ENCODE data around the gene FGD5. TPM values are rescaled to one million over a fixed set of nuclear protein-coding genes. Genes with fewer than 3 reads are reported as not detected.

The FGD5 gene
- polyA plus RNA-seq, 1 donor (not counting 4 experiments of a cell fraction or from before 2014, with no cell fraction given) = not detected

- no peak overlapping the region for H3K9ac ChIP-seq (ENCODE audit: control insufficient read depth, extremely low read depth, insufficient read depth, low read length)
- no peaks in the 10 kb centered on the region for H3K9me3 ChIP-seq (ENCODE audit: control insufficient read depth, low read depth, low read length)
- H3K4me2 ChIP-seq (ENCODE audit: control insufficient read depth, extremely low read depth, insufficient read depth, low read depth, low read length) = no peak overlapping the region
- TF ChIP-seq EZH2 (IDR thresholded peaks at IDR 0.05; ENCODE audit: low read length) (no peak), CTCF (optimal IDR thresholded peaks at IDR 0.05 in 1 of 3, IDR thresholded peaks at IDR 0.05 in 1 of 3, conservative IDR thresholded peaks at IDR 0.05 in 1 of 3; ENCODE audit: extremely low read depth in 1 of 3, insufficient read depth in 2 of 3, low read length in 3 of 3) (no peak)
- dilution Hi-C loops (cut with MboI; ENCODE audit: extremely low pct_ligation_motif_present, low sequenced_read_pairs) = no loop called here
- no peak overlapping the region for H3K4me3 ChIP-seq (ENCODE audit: control insufficient read depth in 2 of 3, extremely low read depth in 1 of 3, insufficient read depth in 2 of 3, low read depth in 1 of 3, low read length in 3 of 3)
- H3K36me3 ChIP-seq (ENCODE audit: control insufficient read depth in 2 of 2, extremely low read depth in 1 of 2, insufficient read depth in 2 of 2, low read length in 2 of 2) = no peaks in the 10 kb centered on the region
- H3K27me3 ChIP-seq (ENCODE audit: control insufficient read depth, extremely low read depth, insufficient read depth, low read length) = no peaks in the 10 kb centered on the region
- no peaks in the 10 kb centered on the region for H3K79me2 ChIP-seq (ENCODE audit: control insufficient read depth, insufficient read depth, low read length)
- H2AFZ ChIP-seq (ENCODE audit: control insufficient read depth, low read length) = no peak overlapping the region
- H4K20me1 ChIP-seq (ENCODE audit: control insufficient read depth, extremely low read depth, insufficient read depth, low read length) = no peaks in the 10 kb centered on the region
- H3K4me1 ChIP-seq (ENCODE audit: control insufficient read depth, extremely low read depth, insufficient read depth, low read length) = no peaks in the 10 kb centered on the region
- no peak overlapping the region for H3K27ac ChIP-seq (ENCODE audit: control insufficient read depth, insufficient read depth, low read length)
- H3K9me1 ChIP-seq (ENCODE audit: control insufficient read depth, extremely low read depth, insufficient read depth, low read length) = no peaks in the 10 kb centered on the region
- DNase-seq (ENCODE audit: low read depth, low spot score) (no peak), FAIRE-seq (no peak)
These were observed 44.3 kb upstream of the FGD5 start for GRCh38 chr3:14774431-14774830.

GRCh38 chr3:14775011-14775410, 43.8 kb upstream of the FGD5 start:
- no peaks in the 10 kb centered on the region for H3K4me1 ChIP-seq (ENCODE audit: control insufficient read depth, extremely low read depth, insufficient read depth, low read length)
- no peak overlapping the region for H3K4me2 ChIP-seq (ENCODE audit: control insufficient read depth, extremely low read depth, insufficient read depth, low read depth, low read length)
- H3K9me1 ChIP-seq (ENCODE audit: control insufficient read depth, extremely low read depth, insufficient read depth, low read length) = no peaks in the 10 kb centered on the region
- dilution Hi-C loops (cut with MboI; ENCODE audit: extremely low pct_ligation_motif_present, low sequenced_read_pairs) = no loop called here
- no peaks in the 10 kb centered on the region for H3K79me2 ChIP-seq (ENCODE audit: control insufficient read depth, insufficient read depth, low read length)
- no peak for DNase-seq (ENCODE audit: low read depth, low spot score)
- FAIRE-seq = no peak
- H4K20me1 ChIP-seq (ENCODE audit: control insufficient read depth, extremely low read depth, insufficient read depth, low read length) = no peaks in the 10 kb centered on the region
- no peak overlapping the region for H3K4me3 ChIP-seq (ENCODE audit: control insufficient read depth in 2 of 3, extremely low read depth in 1 of 3, insufficient read depth in 2 of 3, low read depth in 1 of 3, low read length in 3 of 3)
- no peak overlapping the region for H3K9ac ChIP-seq (ENCODE audit: control insufficient read depth, extremely low read depth, insufficient read depth, low read length)
- H3K9me3 ChIP-seq (ENCODE audit: control insufficient read depth, low read depth, low read length) = no peaks in the 10 kb centered on the region
- H3K36me3 ChIP-seq (ENCODE audit: control insufficient read depth in 2 of 2, extremely low read depth in 1 of 2, insufficient read depth in 2 of 2, low read length in 2 of 2) = no peaks in the 10 kb centered on the region
- H3K27me3 ChIP-seq (ENCODE audit: control insufficient read depth, extremely low read depth, insufficient read depth, low read length) = no peaks in the 10 kb centered on the region
- H2AFZ ChIP-seq (ENCODE audit: control insufficient read depth, low read length) = no peak overlapping the region
- H3K27ac ChIP-seq (ENCODE audit: control insufficient read depth, insufficient read depth, low read length) = no peak overlapping the region
- TF ChIP-seq CTCF (optimal IDR thresholded peaks at IDR 0.05 in 1 of 3, IDR thresholded peaks at IDR 0.05 in 1 of 3, conservative IDR thresholded peaks at IDR 0.05 in 1 of 3; ENCODE audit: extremely low read depth in 1 of 3, insufficient read depth in 2 of 3, low read length in 3 of 3) (no peak), EZH2 (IDR thresholded peaks at IDR 0.05; ENCODE audit: low read length) (no peak)

Measured in keratinocyte (primary cell).